Ammon's horn (tissue), 1 donor: ENCODE measurements around the gene SF3B2.
A peak's percentile ranks its signal among the peaks of the same experiment; 100 is the strongest.
"Not testable (repeated sequence)": the region's sequence is repeated elsewhere in the genome, so short reads cannot be mapped to it uniquely, and the experiment has no call there.

Experiments
- DNase-seq: peaks from one replicate; pipeline ENCODE4 v3.0.0-alpha.2; 2016; ENCODE audit warnings: low spot score

SF3B2 gene

GRCh38 chr11:66076561-66076960 lies 24.4 kb downstream of the SF3B2 start:
- DNase-seq = no peak

DNA sequence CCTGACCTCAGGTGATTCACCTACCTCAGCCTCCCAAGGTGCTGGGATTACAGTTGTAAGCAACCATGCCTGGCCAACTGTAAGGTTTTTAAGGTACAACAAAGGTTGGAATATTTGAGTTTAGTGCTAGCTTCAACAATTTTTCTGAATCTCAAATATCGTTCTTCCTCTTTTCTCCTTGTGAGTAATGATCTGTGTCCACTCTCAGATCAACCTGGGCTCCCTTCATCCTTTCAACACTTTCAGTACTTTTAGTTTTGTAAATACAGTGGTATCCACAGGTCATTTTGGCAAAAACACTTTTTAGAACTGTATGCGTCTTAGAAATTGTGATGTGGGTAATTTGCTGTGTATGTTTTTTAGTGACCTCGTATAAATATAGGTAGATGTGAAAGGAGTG lies 25.8 kb downstream of the SF3B2 start:
- no peak for DNase-seq

GRCh38 chr11:66078949-66079348 lies 26.8 kb downstream of the SF3B2 start:
- DNase-seq = not testable (repeated sequence)

GRCh38 chr11:66080055-66080817 lies 28.1 kb downstream of the SF3B2 start:
- DNase-seq = no peak

DNA sequence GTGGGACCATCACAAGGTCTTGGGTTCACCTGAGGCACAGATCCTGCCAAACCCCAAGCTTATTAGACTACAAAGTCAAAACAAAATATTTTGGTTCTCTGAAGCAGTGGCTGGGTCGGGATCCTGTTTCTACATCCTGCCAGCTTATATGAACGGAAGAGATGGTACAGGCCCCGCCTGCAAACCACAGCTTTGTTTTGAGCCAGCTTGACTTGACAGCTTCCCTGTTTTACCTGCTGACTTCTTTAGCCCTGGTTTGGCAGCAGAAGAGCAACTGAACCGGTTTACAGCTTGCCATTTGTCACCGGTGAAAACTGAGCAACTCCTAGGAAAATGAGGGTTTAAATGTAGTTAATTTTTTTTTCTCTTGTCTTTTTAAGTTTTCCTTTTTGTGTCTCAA lies 29.3 kb downstream of the SF3B2 start:
- DNase-seq = peak; percentile 69

DNA sequence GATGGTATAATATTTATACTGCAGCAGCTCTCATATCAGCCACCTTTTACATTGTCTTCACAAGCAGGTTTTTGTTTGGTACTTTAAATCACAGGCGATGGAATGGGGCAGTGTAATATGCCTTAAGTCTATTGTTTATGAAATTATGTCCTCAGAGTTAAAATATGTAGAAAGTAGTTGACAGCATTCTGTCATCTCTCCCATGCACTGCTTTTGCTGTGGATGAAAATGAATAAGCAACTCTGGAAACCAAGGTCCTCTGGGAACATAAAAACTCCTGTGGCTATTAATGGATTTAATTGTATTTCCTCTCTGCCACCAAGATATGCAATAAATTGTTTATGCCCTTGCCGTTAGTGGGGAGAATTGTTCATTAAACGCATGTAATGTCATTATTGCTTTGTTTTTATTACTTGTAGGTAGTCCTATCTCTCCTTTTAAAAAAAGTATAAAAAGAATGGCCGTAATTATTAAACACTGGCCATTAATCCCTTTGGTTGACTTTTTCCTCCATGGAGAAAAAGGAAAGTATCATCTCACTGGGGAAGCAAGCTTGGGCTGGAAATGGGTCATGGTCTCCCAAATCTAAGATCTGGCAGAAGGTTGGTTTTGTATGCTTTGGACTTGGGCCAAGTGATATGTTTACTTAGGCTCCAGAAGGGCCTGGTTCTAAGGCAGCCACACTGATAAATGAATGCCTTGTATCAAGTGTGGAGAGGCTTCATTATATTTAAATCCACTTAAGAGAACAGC lies 31.0 kb downstream of the SF3B2 start:
- no peak for DNase-seq

DNA sequence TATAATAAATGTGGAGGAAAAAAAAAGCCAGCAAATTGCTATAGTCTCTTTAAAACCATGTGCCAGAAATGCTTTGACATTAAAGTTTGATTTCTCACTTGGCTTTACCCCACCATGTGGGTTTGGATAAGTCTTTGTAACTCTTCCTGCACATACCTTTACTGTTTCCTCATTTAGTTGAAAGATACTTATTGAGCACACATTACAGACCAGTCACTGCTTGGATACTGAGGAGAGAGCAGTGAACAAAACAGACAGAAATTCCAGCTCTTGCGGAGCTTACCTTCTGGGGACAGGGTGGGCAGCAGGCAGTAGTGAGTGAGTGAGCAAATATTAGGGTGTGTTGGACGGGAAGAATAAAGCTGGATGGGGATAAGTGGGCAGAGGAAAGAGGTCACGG lies 31.6 kb downstream of the SF3B2 start:
- DNase-seq = no peak

GRCh38 chr11:66084821-66085475 lies 32.8 kb downstream of the SF3B2 start:
- DNase-seq = no peak

- no peak for DNase-seq
These were observed 35.2 kb downstream of the SF3B2 start for GRCh38 chr11:66087148-66087908.

GRCh38 chr11:66089067-66089466 lies 36.9 kb downstream of the SF3B2 start:
- no peak for DNase-seq

- DNase-seq = no peak
These were observed 38.1 kb downstream of the SF3B2 start for GRCh38 chr11:66090288-66090687.

- DNase-seq = not testable (repeated sequence)
These were observed 40.0 kb downstream of the SF3B2 start for GRCh38 chr11:66092125-66092524.

DNA sequence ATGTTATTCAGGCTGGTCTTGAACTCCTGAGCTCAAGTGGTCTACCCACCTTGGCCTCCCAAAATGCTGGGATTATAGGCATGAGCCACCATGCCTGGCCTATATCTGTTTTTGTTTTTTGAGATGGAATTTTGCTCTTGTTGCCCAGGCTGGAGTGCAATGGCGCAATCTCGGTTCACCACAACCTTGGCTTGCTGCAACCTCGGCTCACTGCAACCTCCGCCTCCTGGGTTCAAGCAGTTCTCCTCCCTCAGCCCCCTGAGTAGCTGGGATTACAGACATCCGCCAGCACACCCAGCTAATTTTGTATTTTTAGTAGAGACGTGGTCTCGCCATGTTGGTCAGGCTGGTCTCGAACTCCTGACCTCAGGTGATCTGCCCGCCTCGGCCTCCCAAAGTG lies 47.6 kb downstream of the SF3B2 start:
- not testable (repeated sequence) for DNase-seq

- DNase-seq = peak; percentile 84
These were observed 48.3 kb downstream of the SF3B2 start for GRCh38 chr11:66100272-66101065.

DNA sequence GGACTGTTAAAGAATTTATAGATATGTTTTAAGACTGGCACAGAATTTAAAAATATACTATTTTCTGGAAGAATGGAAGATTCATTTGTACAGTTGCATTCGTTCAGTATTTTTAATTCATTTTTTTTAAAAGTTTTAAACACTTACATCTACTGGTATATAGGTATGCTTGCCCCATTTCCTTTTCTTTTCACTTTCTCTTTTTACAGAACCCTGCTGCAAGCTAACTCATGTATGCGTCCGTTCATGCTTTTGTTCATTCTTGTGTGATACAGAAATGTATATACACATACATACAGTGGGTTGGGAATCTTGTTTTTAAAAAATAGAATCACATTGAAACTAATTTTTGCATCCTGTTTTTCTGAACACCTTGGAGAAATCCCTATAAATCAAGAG lies 48.9 kb downstream of the SF3B2 start:
- DNase-seq = no peak

DNA sequence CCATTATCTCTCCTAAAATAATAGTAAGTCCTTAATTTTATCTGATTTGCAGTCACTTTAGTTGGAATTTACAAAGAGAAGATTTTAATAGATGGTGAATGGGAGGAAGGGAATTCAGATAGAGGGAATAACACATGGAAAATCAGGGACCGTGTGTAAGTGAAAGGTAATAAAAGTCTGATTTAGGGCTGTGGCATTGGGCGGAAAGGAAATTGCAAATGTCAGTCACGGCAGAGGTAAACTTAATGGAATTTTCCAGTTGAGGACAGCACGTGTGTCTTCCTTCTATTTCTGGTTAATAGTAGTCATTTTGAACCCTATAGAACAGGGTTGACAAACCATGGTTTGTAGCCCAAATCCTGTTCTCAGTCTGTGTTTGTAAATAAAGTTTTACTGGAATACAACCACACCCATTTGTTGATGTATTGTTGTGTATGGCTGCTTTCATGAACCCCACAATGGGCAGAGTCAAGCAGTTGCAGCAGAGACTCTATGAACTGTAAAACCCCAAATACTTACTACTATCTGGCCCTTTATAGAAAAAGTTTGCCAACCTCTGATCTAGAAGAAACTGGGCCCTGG lies 52.0 kb downstream of the SF3B2 start:
- no peak for DNase-seq

DNA sequence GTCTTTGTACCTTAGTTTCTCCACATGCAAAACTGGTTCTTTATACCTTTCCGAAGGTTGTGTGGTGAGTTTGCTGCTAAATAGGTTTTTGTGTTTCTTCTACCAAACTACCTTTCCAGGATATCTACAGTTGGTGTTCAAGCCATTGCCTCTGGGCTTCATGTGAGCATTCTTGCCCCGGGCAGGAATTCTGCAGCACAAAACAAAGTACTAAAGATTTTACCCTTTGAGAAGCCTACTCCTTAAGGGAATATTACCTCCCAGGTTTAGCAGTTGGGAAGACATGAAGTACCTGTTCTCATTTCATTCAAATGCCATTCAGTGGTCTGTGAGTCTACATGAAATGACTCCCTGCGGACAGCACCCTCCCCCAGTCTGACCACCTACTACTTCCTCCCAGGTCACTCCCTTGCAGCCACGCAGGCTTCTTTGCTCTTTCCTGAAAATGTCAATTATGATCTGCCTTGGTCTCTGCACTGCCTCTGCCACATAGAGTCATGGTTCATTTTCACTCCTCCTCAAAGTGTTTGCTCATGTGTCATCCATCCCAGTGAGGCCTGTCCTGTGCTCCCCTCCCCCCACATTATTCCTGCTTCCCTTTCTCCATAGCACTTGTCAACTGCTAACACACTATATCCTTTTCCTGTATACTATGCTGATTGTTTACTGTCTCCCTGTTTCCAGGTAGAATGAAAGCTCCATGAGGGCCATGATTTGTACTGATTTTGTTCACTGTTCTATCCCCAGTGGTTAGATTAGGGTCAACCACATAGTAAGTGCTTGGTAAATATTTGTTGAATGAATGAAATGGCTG lies 54.8 kb downstream of the SF3B2 start:
- DNase-seq = no peak

GRCh38 chr11:66107600-66108510 lies 55.7 kb downstream of the SF3B2 start:
- no peak for DNase-seq

GRCh38 chr11:66109294-66109693 lies 57.1 kb downstream of the SF3B2 start:
- no peak for DNase-seq
